GM12878 (cell line): Measurements from ENCODE around the gene NFATC2.

Experiments
- BCL11A ChIP-seq: IDR thresholded peaks from 2 replicates; pipeline ENCODE4 v1.6.1; 2011; ENCODE audit warnings: low read depth, low read length
- CTCF ChIP-seq, 3 experiments: IDR thresholded peaks in 2 of 3; conservative IDR thresholded peaks in 1 of 3; 2 replicates each; pipeline ENCODE4 v1.5.1; 2011; ENCODE audit warnings: low read depth in 3 of 3, low read length in 3 of 3, mild to moderate bottlenecking in 3 of 3, control low read depth in 2 of 3, moderate library complexity in 2 of 3, inconsistent platforms in 1 of 3, mixed read lengths in 1 of 3; ENCODE audit not compliant: control insufficient read depth in 2 of 3, insufficient read depth in 1 of 3; ENCODE audit errors: extremely low read depth in 1 of 3
- HDAC6 ChIP-seq: fragments of 200-600 bp; sonication (generic); IDR thresholded peaks from one replicate; pipeline ENCODE4 v1.8.0; 2017; ENCODE audit warnings: antibody characterized with exemption; ENCODE audit not compliant: unreplicated experiment
- RAD21 ChIP-seq: IDR thresholded peaks from 2 replicates; pipeline ENCODE4 v1.6.1; 2011; ENCODE audit warnings: mild to moderate bottlenecking, low read depth, low read length, moderate library complexity; ENCODE audit not compliant: insufficient read depth
- TF ChIP-seq, protein P1 (sequence below): fragments of 450-650 bp; IDR thresholded peaks from 2 replicates; pipeline ENCODE4 v1.6.1; 2014; ENCODE audit warnings: mild to moderate bottlenecking

DNA sequence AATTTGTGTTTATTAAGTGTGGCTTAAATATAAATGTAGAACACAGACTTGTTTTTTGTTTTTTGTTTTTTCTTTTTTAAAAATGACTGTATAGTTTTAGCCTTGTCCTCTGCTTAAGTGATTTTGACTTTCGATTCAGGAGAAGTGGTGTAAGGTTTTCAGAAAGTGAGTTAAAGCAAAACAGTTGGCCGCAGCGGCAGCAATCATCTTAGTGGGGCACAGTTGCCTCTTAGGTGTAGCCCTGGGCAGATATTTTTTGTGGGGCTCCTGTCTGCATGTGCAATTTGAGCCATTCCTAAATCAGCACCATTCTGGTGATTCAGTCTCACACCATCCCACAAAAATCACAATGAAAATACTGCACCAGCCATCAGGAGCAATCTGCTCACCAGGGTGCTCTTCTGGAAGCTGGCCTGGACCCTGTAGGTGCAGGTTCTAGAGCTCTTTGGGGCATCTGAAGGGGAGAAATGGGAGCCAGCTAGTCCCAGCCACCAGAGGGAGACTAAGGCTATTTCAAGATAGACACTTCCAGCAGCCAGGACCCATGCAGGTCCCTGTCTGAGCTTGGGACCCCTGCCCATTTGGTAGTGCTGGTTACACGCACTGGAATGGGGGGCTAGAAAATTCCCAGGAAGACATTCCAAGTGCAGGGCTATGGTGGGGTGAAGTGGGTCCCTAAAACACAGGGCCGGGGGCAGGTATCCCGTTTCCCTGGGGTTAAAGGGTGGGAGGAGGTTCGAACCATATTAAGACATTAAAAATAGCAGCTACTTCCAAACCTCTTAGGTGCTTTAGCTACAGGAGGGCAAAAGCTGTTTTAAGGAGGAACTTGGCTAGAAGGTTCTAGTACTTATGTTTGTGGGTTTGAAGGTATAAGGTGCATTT, 156.6 kb downstream of the NFATC2 start:
- TF ChIP-seq, protein P1, sequence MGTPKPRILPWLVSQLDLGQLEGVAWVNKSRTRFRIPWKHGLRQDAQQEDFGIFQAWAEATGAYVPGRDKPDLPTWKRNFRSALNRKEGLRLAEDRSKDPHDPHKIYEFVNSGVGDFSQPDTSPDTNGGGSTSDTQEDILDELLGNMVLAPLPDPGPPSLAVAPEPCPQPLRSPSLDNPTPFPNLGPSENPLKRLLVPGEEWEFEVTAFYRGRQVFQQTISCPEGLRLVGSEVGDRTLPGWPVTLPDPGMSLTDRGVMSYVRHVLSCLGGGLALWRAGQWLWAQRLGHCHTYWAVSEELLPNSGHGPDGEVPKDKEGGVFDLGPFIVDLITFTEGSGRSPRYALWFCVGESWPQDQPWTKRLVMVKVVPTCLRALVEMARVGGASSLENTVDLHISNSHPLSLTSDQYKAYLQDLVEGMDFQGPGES = no peak
- TF ChIP-seq BCL11A = no peak
- TF ChIP-seq CTCF (IDR thresholded peaks at IDR 0.05 in 2 of 3, conservative IDR thresholded peaks at IDR 0.05 in 1 of 3; ENCODE audit: control insufficient read depth in 2 of 3, extremely low read depth in 1 of 3, insufficient read depth in 1 of 3, low read depth in 3 of 3, low read length in 3 of 3) = peak; percentile 54 to 68 (median 63); a peak in 5 of 6 replicates
- TF ChIP-seq RAD21 = peak; percentile 74
- no peak for TF ChIP-seq HDAC6
